GM19438 (cell line): ENCODE measurements around the gene SLC25A1.

Experiments
- ATAC-seq: cut with Tn5 transposase; IDR thresholded peaks from one replicate; pipeline ENCODE4 v1.9.1; 2021; ENCODE audit warnings: low read depth; ENCODE audit not compliant: unreplicated experiment

SLC25A1 gene

DNA sequence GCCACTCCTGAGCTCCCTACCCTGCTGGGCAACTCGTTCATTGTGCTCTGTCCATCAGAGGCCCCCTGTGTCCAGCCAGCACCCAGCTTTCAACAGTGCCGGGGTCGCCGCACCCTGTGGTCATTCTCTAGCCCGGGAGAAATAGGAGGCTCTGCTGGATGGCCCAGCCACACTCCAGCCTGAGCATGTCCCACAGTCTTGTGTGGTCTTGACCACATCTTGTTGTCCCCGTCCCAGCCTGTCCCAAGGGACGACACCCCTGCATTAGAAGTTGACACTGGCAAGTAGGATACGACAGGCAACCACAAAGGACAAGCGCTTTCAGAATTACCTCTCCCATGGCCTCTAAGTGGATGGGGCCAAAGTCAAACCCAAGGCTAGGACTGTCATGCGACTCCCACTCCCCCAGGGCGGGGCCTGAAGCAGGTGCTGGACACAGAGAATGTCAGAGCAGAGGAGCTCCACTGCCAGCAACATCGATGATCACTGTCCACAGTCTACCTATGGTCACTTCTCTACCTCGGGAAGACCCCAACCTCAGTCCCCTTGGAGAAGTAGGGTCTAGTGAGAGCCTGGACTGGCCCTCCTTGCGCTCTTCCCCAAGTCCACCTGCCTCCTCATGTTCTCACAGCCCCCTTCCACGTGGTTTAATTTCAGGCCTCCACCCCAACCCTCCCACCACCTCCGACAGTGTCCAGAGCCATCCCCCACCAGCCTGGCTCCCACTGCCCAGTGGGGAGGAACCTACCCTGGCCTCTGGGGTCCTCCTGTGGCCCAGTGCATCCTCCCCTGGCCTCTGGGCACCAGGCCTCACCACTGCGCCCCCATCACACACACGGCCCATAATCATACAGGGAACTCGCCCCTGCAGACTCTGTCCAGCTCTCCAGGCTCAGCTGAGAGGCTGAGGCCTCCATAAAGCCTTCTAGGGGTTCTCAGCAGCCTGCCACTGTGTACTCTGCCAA, 51.9 kb downstream of the SLC25A1 start:
- ATAC-seq, result no peak
